Memory B cell (primary cell): ENCODE measurements around the gene CGB5.
A peak's percentile ranks its signal among the peaks of the same experiment; 100 is the strongest.
"Not testable (repeated sequence)": the region's sequence is repeated elsewhere in the genome, so short reads cannot be mapped to it uniquely, and the experiment has no call there.

ENCODE experiments used
- ATAC-seq: fragments of 150-1000 bp; cut with Tn5 transposase; 2 replicates; pipeline ENCODE4 v1.10.0; 2021; ENCODE audit warnings: low read depth, mild to moderate bottlenecking, moderate library complexity
- DNase-seq, 2 donors: peaks; one replicate each; pipeline ENCODE4 v3.0.0; 2022; ENCODE audit warnings: low spot score in 2 of 2
- H3K27ac Mint-ChIP-seq: one replicate; pipeline ENCODE4 v1.8.0; 2022; ENCODE audit warnings: mild to moderate bottlenecking, moderate library complexity, mixed read lengths
- H3K27me3 Mint-ChIP-seq: one replicate; pipeline ENCODE4 v1.8.0; 2022; ENCODE audit warnings: mixed read lengths
- H3K36me3 Mint-ChIP-seq: one replicate; pipeline ENCODE4 v1.8.0; 2022; ENCODE audit warnings: mild to moderate bottlenecking, mixed read lengths
- H3K4me1 Mint-ChIP-seq: one replicate; pipeline ENCODE4 v1.8.0; 2022; ENCODE audit warnings: mixed read lengths
- H3K4me3 Mint-ChIP-seq: one replicate; pipeline ENCODE4 v1.8.0; 2022; ENCODE audit warnings: mild to moderate bottlenecking, moderate library complexity, mixed read lengths
- H3K9me3 Mint-ChIP-seq: one replicate; pipeline ENCODE4 v1.8.0; 2022; ENCODE audit warnings: mixed read lengths

Gene CGB5

DNA sequence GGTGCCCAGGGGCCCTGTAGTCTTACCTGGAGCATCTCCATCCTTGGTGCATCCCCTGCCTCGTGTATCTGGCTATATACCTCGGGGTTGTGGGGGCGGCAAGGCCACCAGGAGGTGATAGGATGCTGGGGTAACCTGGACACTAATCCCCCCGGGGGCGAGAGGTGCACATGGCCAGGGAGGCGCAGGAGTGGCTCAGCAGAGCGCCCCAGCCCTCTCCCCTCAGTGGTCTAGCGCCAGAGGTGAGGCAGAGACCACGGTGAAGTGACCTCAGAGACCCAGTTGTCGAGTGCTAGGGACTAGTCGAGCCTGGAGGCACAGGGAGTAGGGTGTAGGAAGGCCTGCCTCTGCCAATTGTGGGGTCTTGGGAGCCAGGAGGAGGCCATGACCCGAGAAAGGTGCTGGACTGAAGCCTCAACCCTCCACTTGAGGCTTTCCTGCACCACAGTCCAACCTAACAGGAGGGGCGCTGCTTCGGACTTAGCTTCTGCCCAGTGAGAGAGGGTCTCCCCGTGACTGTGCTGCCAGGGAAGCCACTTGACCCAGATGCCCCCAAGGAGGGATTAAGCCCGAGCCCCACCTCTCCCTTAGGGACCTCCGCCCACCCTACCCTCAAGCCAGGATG, 26.5 kb upstream of the CGB5 start, which contains the start of gene LHB:
Gene LHB, minus strand, starts transcription at position 51 of the 625 bp plus-strand sequence. Its CDS starts 10 bp downstream, at position 41.
- Mint-ChIP-seq H3K4me3 (peak within 1 kb of the TSS; percentile 83), H3K27ac (no peak within 1 kb of the TSS), H3K9me3 (no peaks in the 10 kb centered on the region), H3K4me1 (peaks cover 16% of the 10 kb centered on the region), H3K36me3 (peaks cover 4% of the 10 kb centered on the region), H3K27me3 (no peaks in the 10 kb centered on the region)
- DNase-seq (no peak), ATAC-seq (no peak)

DNA sequence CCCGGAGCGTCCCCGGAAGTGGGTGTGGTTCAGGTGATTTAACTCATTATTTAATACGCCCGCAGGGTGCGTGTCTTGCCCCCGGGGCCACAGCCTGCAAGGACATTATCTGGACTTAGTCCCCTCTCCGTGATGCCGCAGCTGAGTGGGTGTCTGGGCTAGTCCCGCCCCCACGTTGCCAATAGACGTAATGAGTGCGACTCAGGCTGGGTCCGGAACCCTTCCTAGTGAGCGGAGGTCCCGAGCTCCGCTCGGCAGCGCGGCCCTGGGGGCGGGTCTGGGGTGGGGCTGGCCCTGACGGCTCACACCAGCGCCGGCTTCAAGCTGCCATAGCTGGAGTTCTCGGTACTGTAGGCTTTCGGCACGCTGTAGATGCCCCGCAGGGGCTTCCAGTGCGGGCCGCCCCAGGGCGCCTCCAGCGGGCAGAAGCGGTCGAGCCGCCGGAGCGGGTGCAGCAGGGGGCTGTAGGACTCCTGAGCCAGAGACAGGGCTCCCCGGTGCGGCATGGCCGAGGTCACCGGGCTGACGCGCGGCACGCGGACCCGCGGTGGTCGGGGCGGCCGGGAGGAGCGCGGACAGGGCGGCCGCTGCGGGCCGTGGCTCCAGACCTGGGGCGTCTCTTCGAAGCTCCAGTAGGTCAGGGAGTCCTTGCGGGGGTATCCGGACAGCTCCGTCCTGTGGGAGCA, 25.8 kb upstream of the CGB5 start:
- ATAC-seq (peak; percentile 87), DNase-seq (peak; percentile 70 to 79)
- H3K36me3 Mint-ChIP-seq, result peaks cover 4% of the 10 kb centered on the region
- peak overlapping the region; percentile 83 for H3K4me3 Mint-ChIP-seq
- H3K27ac Mint-ChIP-seq, result no peak overlapping the region
- no peaks in the 10 kb centered on the region for H3K27me3 Mint-ChIP-seq
- H3K9me3 Mint-ChIP-seq, result no peaks in the 10 kb centered on the region
- H3K4me1 Mint-ChIP-seq, result peaks cover 16% of the 10 kb centered on the region

DNA sequence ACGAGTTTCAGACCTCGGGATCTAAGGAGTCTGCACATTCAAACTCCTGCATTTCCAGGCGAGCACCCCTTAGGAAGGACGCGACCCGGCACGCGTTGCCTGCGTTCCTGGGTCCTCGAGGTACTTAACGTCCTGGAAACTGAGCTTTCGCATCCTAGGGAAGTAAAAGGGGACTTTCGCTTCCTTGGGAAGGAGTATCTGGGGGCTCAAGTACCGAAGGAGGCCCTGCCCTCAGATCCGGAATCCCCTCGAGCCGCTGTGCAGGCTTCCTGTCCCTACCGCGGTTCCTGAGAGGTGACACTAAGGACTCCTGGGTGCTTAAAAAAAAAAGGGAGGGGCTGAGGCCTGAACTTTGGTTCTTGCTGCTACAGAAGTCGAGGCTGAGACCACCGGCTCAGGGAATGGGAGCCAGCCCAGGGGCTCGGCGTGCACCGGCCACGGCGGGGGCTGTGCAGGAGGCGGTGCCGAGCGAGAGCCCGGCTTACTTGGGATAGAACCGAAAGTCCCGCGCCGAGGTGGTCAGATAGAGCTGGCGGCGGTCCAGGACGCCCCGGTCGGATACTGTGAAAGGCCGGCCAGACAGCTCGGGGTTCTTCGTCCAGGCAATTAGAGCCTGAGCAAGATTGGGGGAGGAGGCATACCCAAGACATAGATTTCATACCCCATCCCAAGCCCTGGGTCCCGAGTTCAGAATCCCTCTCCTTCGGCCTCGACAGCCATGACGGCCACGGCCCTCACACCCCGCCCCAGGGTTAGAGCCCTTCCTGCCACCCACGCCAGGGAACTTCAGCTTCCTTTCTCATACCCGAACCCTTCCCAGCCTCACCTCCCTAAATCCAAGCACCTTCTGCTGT, 25.0 kb upstream of the CGB5 start:
- peaks cover 16% of the 10 kb centered on the region for H3K4me1 Mint-ChIP-seq
- not testable (repeated sequence) for H3K36me3 Mint-ChIP-seq, H3K27ac Mint-ChIP-seq, H3K9me3 Mint-ChIP-seq, H3K27me3 Mint-ChIP-seq, DNase-seq, ATAC-seq
- H3K4me3 Mint-ChIP-seq, result peak overlapping the region; percentile 83

DNA sequence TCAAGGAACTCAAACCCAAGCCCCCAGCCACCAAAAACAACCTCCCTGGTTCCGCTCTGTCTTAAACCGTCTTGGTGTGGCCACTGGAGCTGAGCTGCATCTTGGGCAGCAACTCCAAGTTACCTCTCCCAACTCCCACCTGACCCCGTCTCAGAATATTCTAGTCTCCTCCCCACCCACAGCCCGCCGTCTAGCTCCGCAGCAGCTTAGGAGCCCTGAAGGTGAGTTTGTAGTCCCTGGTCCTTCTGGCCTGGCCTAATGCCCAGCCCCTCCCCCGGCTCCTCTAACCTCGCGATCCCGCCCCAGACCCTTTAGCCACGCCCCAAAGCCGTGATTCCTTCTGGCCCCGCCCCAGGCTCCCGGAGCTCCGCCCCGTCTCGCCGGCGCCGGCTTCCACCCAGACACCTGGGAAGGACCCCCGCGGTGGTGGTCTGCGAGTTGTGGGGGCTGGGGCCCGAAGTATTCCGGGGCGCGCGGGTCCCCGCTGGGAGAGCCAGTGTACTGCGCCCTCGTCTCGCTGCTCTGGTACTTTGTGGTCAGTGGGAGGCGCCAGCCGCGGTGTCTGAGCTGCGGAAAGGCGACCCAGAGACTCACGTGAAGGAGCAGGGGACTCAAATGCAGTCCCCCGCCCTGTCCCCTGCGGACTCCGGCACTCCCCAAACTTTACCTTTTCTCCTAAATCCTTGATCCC, 24.3 kb upstream of the CGB5 start:
- ATAC-seq, result peak; percentile 42
- Mint-ChIP-seq H3K4me3 (peak overlapping the region; percentile 83), H3K27me3 (no peaks in the 10 kb centered on the region), H3K9me3 (no peaks in the 10 kb centered on the region), H3K4me1 (peaks cover 16% of the 10 kb centered on the region), H3K27ac (no peak overlapping the region), H3K36me3 (peaks cover 1% of the 10 kb centered on the region)
- DNase-seq, result peak; percentile 52 to 78

DNA sequence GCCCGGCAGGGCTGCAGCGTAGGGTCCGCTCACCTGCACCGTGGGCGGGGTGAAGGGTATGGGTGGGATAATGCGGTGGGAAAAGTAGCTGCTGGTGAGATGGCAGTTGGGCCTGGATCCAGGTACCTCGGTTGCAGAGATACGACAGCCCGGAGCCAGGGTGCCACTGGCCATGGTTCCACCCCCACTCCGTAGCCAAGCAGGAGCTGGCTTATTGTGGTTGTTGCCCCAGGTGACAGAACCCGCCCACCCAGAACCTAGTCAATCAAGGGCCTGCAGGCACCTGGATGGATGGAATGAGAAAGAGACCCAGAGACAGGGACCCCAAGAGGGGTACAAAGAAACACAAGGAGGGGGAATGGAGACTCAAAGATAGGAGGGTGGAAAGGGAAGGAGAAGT, 23.3 kb upstream of the CGB5 start:
- Mint-ChIP-seq H3K4me3 (peak overlapping the region; percentile 83), H3K4me1 (peaks cover 16% of the 10 kb centered on the region), H3K27me3 (no peaks in the 10 kb centered on the region), H3K9me3 (no peaks in the 10 kb centered on the region), H3K36me3 (no peaks in the 10 kb centered on the region), H3K27ac (no peak overlapping the region)
- ATAC-seq, result no peak
- no peak for DNase-seq

DNA sequence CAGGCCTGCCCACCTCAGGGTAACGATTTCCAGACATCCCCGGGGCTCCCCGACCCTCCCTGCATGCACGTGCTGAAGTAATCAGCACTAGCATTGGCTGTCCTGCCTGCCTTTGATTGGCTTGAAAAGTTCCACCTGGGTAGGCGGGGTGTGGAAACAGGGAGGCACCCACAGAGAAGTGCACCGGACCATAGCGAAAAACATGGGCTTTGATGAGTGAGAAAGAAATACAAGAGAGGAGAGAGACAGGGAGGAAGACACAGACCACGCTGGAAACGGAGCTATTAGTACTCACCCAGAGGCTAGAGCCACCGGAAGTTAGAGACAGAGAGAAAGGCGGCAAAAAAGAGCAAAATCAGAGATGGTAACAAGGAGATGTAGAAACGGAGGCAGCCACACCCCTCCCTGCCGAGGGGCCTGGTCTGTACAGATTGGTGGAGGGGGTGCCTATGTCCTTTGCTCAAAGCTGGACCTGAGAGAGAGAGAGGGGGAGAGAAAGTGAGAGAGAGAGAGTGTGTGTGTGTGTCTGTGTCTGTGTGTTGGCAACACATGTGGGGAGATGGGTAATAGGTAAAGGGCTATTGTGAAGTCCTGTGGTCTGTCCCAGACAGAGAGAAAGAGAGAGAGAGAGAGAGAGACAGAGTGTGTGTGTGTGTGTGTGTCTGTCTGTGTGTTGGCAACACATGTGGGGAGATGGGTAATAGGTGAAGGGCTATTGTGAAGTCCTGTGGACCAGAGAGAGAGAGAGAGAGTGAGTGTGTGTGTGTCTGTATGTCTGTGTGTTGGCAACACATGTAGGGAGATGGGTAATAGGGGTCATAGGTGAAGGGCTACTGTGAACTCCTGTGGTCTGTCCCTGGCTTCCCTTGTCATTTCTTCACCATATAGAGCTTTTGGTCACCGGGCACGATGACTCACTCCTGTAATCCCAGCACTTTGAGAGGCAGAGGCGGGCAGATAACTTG, 22.4 kb upstream of the CGB5 start:
- Mint-ChIP-seq H3K36me3 (no peaks in the 10 kb centered on the region), H3K27ac (peak overlapping the region; percentile 1), H3K27me3 (no peaks in the 10 kb centered on the region), H3K9me3 (no peaks in the 10 kb centered on the region), H3K4me3 (peak overlapping the region; percentile 22), H3K4me1 (peaks cover 16% of the 10 kb centered on the region)
- DNase-seq, result no peak
- ATAC-seq, result no peak

DNA sequence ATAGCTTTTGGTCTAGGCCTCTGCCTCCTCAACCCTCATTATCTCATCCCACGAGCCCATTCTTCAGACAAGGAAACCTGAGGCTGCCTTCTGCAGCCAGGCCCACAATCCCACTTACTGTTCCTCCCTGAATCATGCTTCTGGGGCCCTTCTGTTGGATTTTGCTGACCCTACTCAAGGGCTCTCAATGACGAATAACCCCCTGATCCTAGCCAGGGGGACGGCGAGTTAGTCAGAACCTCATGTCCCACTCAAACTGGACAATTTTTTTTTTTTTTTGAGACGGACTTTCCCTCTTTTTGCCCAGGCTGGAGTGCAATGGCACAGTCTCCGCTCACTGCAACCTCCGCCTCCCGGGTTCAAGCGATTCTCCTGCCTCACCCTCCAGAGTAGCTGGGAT, 21.5 kb upstream of the CGB5 start:
- H3K36me3 Mint-ChIP-seq, result no peaks in the 10 kb centered on the region
- H3K27ac Mint-ChIP-seq, result no peak overlapping the region
- H3K9me3 Mint-ChIP-seq, result no peaks in the 10 kb centered on the region
- H3K4me3 Mint-ChIP-seq, result no peak overlapping the region
- no peaks in the 10 kb centered on the region for H3K27me3 Mint-ChIP-seq
- no peak for ATAC-seq
- DNase-seq, result no peak
- H3K4me1 Mint-ChIP-seq, result peaks cover 16% of the 10 kb centered on the region

DNA sequence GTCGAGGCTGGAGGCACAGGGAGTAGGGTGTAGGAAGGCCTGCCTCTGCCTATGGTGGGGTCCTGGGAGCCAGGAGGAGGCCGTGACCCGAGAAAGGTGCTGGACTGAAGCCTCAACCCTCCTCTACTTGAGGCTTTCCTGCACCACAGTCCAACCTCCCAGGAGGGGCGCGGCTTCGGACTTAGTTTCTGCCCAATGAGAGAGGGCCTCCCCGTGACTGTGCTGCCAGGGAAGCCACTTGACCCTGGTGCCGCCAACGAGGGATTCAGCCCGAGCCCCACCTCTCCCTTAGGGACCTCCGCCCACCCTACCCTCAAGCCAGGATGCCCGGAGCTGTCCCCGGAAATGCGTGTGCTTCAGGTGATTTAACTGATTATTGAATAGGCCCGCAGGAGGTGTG, 19.4 kb upstream of the CGB5 start, which contains the start of gene CGB3:
Gene CGB3, minus strand, starts transcription at position 101 of the 400 bp plus-strand sequence. CDS start 362 bp downstream, outside the sequence.
- not testable (repeated sequence) for H3K27ac Mint-ChIP-seq, H3K36me3 Mint-ChIP-seq, H3K27me3 Mint-ChIP-seq, DNase-seq, ATAC-seq, H3K4me3 Mint-ChIP-seq, H3K9me3 Mint-ChIP-seq
- H3K4me1 Mint-ChIP-seq, result peaks cover 12% of the 10 kb centered on the region

DNA sequence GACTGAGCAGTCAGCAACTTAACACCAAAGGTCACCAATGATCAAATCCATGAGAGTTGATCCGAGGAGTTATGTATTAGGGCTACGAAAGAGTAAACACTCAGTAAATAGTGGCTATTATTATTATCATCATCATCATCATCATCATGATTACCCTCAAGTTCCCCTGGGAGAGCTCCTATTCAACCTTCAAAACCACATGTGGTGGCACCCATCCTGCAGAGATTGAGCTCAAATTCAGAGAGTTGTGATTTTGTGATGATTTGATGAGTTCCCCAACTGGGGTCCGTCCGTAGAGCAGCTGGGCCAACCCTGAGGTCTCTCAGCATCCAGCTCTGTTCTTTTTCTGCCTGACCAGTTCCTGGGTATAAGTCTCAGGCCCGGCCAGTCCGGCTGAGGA, 18.6 kb upstream of the CGB5 start:
- H3K27ac Mint-ChIP-seq, H3K27me3 Mint-ChIP-seq, H3K36me3 Mint-ChIP-seq, H3K4me3 Mint-ChIP-seq, H3K9me3 Mint-ChIP-seq, ATAC-seq, DNase-seq: not testable (repeated sequence)
- H3K4me1 Mint-ChIP-seq, result peaks cover 11% of the 10 kb centered on the region

DNA sequence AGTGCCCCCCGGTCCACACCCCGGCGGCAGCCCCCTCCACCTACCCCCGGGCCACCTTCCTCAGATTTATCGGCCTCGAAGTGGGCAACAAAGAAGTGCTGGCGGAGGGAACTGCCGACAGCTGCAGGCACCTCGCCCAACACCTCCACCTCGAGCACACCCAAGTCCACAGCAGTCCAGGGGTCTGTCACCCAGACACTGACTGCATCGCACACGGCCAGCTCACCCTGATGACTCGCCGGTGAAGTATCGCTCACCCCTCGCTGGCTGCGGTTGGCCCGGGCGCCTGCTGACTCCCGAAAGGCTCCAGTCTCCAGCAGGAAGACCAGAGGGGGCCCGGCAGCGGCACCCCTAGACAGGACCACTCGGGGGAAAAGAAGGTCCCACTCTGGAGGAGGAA, 18.0 kb upstream of the CGB5 start:
- not testable (repeated sequence) for H3K36me3 Mint-ChIP-seq, H3K9me3 Mint-ChIP-seq, H3K27me3 Mint-ChIP-seq, H3K4me1 Mint-ChIP-seq, H3K4me3 Mint-ChIP-seq, H3K27ac Mint-ChIP-seq, DNase-seq, ATAC-seq

DNA sequence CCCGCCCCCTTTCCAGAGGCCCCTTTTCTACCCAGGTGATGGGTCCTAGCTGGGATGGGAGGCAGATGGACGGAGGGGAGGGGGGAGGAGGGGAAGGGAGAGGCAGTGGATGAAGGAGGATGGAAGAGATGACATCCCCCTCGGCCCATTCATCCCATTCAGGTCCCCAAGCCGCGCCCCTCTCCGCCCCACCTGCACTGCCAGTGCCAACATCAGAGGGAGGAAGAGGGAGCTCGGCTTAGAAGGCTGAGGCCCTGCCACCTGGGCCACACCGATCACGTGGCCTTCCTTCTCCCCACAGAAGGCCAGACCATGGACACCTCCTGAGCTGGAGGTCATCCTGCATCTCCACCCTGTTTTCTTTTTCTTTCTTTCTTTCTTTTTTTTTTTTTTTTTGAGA, 15.0 kb upstream of the CGB5 start:
- not testable (repeated sequence) for H3K36me3 Mint-ChIP-seq, H3K4me3 Mint-ChIP-seq, H3K27ac Mint-ChIP-seq, DNase-seq, ATAC-seq, H3K4me1 Mint-ChIP-seq, H3K27me3 Mint-ChIP-seq, H3K9me3 Mint-ChIP-seq

DNA sequence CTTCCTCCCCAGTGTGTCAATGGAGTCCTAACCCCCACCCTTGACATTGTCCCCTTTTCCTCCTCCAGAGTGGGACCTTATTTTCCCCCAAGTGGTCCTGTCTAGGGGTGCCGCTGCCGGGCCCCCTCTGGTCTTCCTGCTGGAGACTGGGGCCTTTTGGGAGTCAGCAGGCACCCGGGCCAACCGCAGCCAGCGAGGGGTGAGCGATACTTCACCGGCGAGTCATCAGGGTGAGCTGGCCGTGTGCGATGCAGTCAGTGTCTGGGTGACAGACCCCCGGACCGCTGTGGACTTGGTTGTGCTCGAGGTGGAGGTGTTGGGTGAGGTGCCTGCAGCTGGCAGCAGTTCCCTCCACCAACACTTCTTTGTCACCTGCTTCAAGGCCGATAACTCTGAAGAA, 13.9 kb upstream of the CGB5 start:
- not testable (repeated sequence) for H3K4me1 Mint-ChIP-seq, H3K36me3 Mint-ChIP-seq, DNase-seq, H3K27ac Mint-ChIP-seq, H3K27me3 Mint-ChIP-seq, H3K4me3 Mint-ChIP-seq, H3K9me3 Mint-ChIP-seq, ATAC-seq

DNA sequence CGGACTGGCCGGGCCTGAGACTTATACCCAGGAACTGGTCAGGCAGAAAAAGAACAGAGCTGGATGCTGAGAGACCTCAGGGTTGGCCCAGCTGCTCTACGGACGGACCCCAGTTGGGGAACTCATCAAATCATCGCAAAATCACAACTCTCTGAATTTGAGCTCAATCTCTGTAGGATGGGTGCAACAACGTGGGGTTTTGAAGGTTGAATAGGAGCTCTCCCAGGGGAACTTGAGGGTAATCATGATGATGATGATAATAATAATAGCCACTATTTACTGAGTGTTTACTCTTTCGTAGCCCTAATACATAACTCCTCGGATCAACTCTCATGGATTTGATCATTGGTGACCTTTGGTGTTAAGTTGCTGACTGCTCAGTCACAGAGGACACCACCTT, 13.3 kb upstream of the CGB5 start:
- H3K9me3 Mint-ChIP-seq, ATAC-seq, H3K27me3 Mint-ChIP-seq, H3K4me3 Mint-ChIP-seq, H3K36me3 Mint-ChIP-seq, H3K4me1 Mint-ChIP-seq, DNase-seq, H3K27ac Mint-ChIP-seq: not testable (repeated sequence)
